Tibial nerve (tissue), 4 donors: Measurements from ENCODE around the gene RAB3D. TPM values are rescaled to one million over a fixed set of nuclear protein-coding genes. Genes with fewer than 3 reads are reported as not detected.

Source experiments
- DNase-seq, 2 donors: peaks; one replicate each; pipeline ENCODE4 v3.0.0-alpha.2; 2019; ENCODE audit warnings: low spot score in 2 of 2
- H3K27ac ChIP-seq, 4 donors: fragments of 200-600 bp; sonication (generic) in 3 of 4; one replicate each; pipeline ENCODE4 v1.5.1; 2017 to 2019; ENCODE audit warnings: mild to moderate bottlenecking in 1 of 4
- H3K27me3 ChIP-seq, 2 donors: fragments of 200-600 bp; sonication (generic) in 1 of 2; one replicate each; pipeline versions ENCODE4 v1.5.1 to v1.6.0; 2017 to 2019
- H3K36me3 ChIP-seq, 3 donors: fragments of 200-600 bp; sonication (generic); one replicate each; pipeline ENCODE4 v1.5.1; 2018 to 2019
- H3K4me1 ChIP-seq, 4 donors: fragments of 200-600 bp; sonication (generic) in 3 of 4; one replicate each; pipeline ENCODE4 v1.5.1; 2017 to 2019
- H3K4me3 ChIP-seq, 4 donors: fragments of 200-600 bp; sonication (generic) in 3 of 4; one replicate each; pipeline ENCODE4 v1.5.1; 2017 to 2019; ENCODE audit warnings: mild to moderate bottlenecking in 1 of 4, moderate library complexity in 1 of 4
- H3K9me3 ChIP-seq, 4 donors: fragments of 200-600 bp; sonication (generic) in 3 of 4; one replicate each; pipeline ENCODE4 v1.5.1; 2017 to 2019
- CTCF ChIP-seq, 5 experiments: fragments of 200-600 bp in 3 of 5; fragments of 450-650 bp in 2 of 5; sonication (generic) in 3 of 5; IDR thresholded peaks; one replicate each; pipeline ENCODE4 v1.5.1; 2016 to 2019; ENCODE audit warnings: antibody characterized with exemption in 5 of 5, mild to moderate bottlenecking in 3 of 5, moderate library complexity in 2 of 5
- EP300 ChIP-seq, 2 donors: sonication (generic); formaldehyde crosslinking; IDR thresholded peaks; one replicate each; pipeline ENCODE4 v1.6.1; 2017; ENCODE audit warnings: antibody characterized with exemption in 2 of 2, mild to moderate bottlenecking in 1 of 2
- POLR2A ChIP-seq, 2 donors: fragments of 450-650 bp; IDR thresholded peaks; one replicate each; pipeline ENCODE4 v1.6.1; 2017; ENCODE audit warnings: antibody characterized with exemption in 2 of 2, mild to moderate bottlenecking in 2 of 2, moderate library complexity in 2 of 2
- WGBS, 2 donors: methylation state at CpG; one replicate each; pipeline ENCODE4 v1.1.5; 2018; 5-methylcytosine and 5-hydroxymethylcytosine counted together
- total RNA-seq, 4 donors: library from RNA; depleted of rRNA; stranded (reverse); fragments of >200 nt; gene quantifications; one replicate each; pipeline ENCODE4 v1.1.0, GENCODE V29; 2016

RAB3D gene
- total RNA-seq, 4 donors from 2014 or later, result 12.9 to 20.8 (median 17.9) TPM

- no peak for DNase-seq
- Histone ChIP-seq H3K36me3 (no peaks in the 10 kb centered on the region), H3K4me1 (peaks cover 0 to 19% (median 0%) of the 10 kb centered on the region in 4 donors), H3K27me3 (no peaks in the 10 kb centered on the region), H3K27ac (no peak overlapping the region), H3K4me3 (no peak overlapping the region), H3K9me3 (no peaks in the 10 kb centered on the region)
- WGBS, 2 donors, result 12 to 16% methylated on average over 6 of the region's 6 CpGs
- TF ChIP-seq CTCF (IDR thresholded peaks at IDR 0.05) (no peak), EP300 (IDR thresholded peaks at IDR 0.05) (no peak), POLR2A (IDR thresholded peaks at IDR 0.05) (no peak)
These were observed 60.8 kb downstream of the RAB3D start for GRCh38 chr19:11278670-11279069.

GRCh38 chr19:11274533-11275086 is 64.8 kb downstream of the RAB3D start:
- Histone ChIP-seq H3K27ac (no peak overlapping the region), H3K4me3 (no peak overlapping the region)
- no peak for TF ChIP-seq CTCF (IDR thresholded peaks at IDR 0.05)
- no peak for TF ChIP-seq POLR2A (IDR thresholded peaks at IDR 0.05)
- no peak for TF ChIP-seq EP300 (IDR thresholded peaks at IDR 0.05)

GRCh38 chr19:11273989-11274388 is 65.5 kb downstream of the RAB3D start:
- no peaks in the 10 kb centered on the region for H3K27me3 ChIP-seq
- peaks cover 0 to 18% (median 0%) of the 10 kb centered on the region in 4 donors for H3K4me1 ChIP-seq
- H3K27ac ChIP-seq, result no peak overlapping the region
- no peak for DNase-seq
- H3K9me3 ChIP-seq, result no peaks in the 10 kb centered on the region
- H3K4me3 ChIP-seq, result no peak overlapping the region
- no peaks in the 10 kb centered on the region for H3K36me3 ChIP-seq
- TF ChIP-seq EP300 (IDR thresholded peaks at IDR 0.05), result no peak
- no peak for TF ChIP-seq CTCF (IDR thresholded peaks at IDR 0.05)
- no peak for TF ChIP-seq POLR2A (IDR thresholded peaks at IDR 0.05)
- 78 to 88% methylated on average over 4 to 5 of the region's 5 CpGs for WGBS, 2 donors

More at GRCh38 chr19:11274533-11275086, 64.8 kb downstream of the RAB3D start:
- Histone ChIP-seq H3K27me3 (no peaks in the 10 kb centered on the region), H3K9me3 (no peaks in the 10 kb centered on the region), H3K4me1 (peaks cover 0 to 15% (median 0%) of the 10 kb centered on the region in 4 donors), H3K36me3 (no peaks in the 10 kb centered on the region)
- DNase-seq, result no peak
- WGBS, 2 donors, result 62 to 75% methylated on average over 4 of the region's 4 CpGs

GRCh38 chr19:11273296-11273695 is 66.2 kb downstream of the RAB3D start:
- no peak overlapping the region for H3K27ac ChIP-seq
- H3K27me3 ChIP-seq, result no peaks in the 10 kb centered on the region
- H3K4me3 ChIP-seq, result no peak overlapping the region
- 79 to 82% methylated on average over 2 of the region's 2 CpGs for WGBS, 2 donors
- no peaks in the 10 kb centered on the region for H3K9me3 ChIP-seq
- DNase-seq, result no peak
- no peaks in the 10 kb centered on the region for H3K36me3 ChIP-seq
- H3K4me1 ChIP-seq, result peaks cover 0 to 20% (median 0%) of the 10 kb centered on the region in 4 donors
- no peak for TF ChIP-seq EP300 (IDR thresholded peaks at IDR 0.05)
- TF ChIP-seq CTCF (IDR thresholded peaks at IDR 0.05), result no peak
- no peak for TF ChIP-seq POLR2A (IDR thresholded peaks at IDR 0.05)

Other genes starting within 250 kb of the RAB3D start
- gene SPC24, start 183.9 kb downstream of the RAB3D start, total RNA-seq, result 10 to 100 TPM in 1 of 4 donors, 1 to 10 TPM in 3; 2.6 to 20.4 (median 4.4) TPM
- 100 to 1,000 TPM; 355 to 752 (median 582) TPM for gene KANK2, start 142.1 kb downstream of the RAB3D start, total RNA-seq
- gene ANGPTL8, start 100.0 kb downstream of the RAB3D start, total RNA-seq, result 10 to 100 TPM in 2 of 4 donors, 1 to 10 TPM in 1, not detected in 1; 2.0 to 13.2 (median 10.8) TPM
- 10 to 100 TPM; 37.5 to 92.7 (median 49.2) TPM for gene DOCK6, start 77.1 kb downstream of the RAB3D start, total RNA-seq
- gene TSPAN16, start 43.5 kb downstream of the RAB3D start, total RNA-seq, result not detected
- 100 to 1,000 TPM; 145 to 238 (median 189) TPM for gene TMEM205, start 6.6 kb upstream of the RAB3D start, total RNA-seq
- gene CCDC159, start 6.9 kb upstream of the RAB3D start, total RNA-seq, result 10 to 100 TPM; 23.2 to 33.7 (median 30.8) TPM
- 10 to 100 TPM; 20.1 to 82.2 (median 33.8) TPM for gene PLPPR2, start 15.8 kb upstream of the RAB3D start, total RNA-seq
- gene SWSAP1, start 35.0 kb upstream of the RAB3D start, total RNA-seq, result 1 to 10 TPM; 2.3 to 5.7 (median 2.8) TPM
- gene EPOR, start 44.7 kb upstream of the RAB3D start, total RNA-seq, result 10 to 100 TPM in 1 of 4 donors, 1 to 10 TPM in 3; 3.5 to 10.0 (median 7.5) TPM
- gene RGL3, start 79.7 kb upstream of the RAB3D start, total RNA-seq, result 10 to 100 TPM in 2 of 4 donors, 1 to 10 TPM in 2; 5.7 to 17.9 (median 11.0) TPM
- 1 to 10 TPM in 1 of 4 donors, under 1 TPM in 1, not detected in 2; 0.42 to 1.3 TPM for gene ODAD3, start 95.5 kb upstream of the RAB3D start, total RNA-seq
- gene PRKCSH, start 96.0 kb upstream of the RAB3D start, total RNA-seq, result 100 to 1,000 TPM in 1 of 4 donors, 10 to 100 TPM in 3; 94.0 to 101 (median 97.4) TPM
- not detected for gene ELAVL3, start 141.4 kb upstream of the RAB3D start, total RNA-seq
- 10 to 100 TPM in 2 of 4 donors, 1 to 10 TPM in 2; 7.2 to 22.9 (median 11.7) TPM for gene ZNF653, start 166.2 kb upstream of the RAB3D start, total RNA-seq
- gene ECSIT, start 189.5 kb upstream of the RAB3D start, total RNA-seq, result 10 to 100 TPM; 45.2 to 81.6 (median 58.4) TPM
- gene CNN1, start 199.2 kb upstream of the RAB3D start, total RNA-seq, result 10 to 100 TPM; 21.3 to 43.3 (median 27.3) TPM
- 10 to 100 TPM; 26.8 to 34.1 (median 28.9) TPM for gene ELOF1, start 219.6 kb upstream of the RAB3D start, total RNA-seq
- gene ACP5, start 238.0 kb upstream of the RAB3D start, total RNA-seq, result 10 to 100 TPM in 3 of 4 donors, 1 to 10 TPM in 1; 4.8 to 12.6 (median 10.7) TPM